Measurements from ENCODE around the gene GGT1.

DNA sequence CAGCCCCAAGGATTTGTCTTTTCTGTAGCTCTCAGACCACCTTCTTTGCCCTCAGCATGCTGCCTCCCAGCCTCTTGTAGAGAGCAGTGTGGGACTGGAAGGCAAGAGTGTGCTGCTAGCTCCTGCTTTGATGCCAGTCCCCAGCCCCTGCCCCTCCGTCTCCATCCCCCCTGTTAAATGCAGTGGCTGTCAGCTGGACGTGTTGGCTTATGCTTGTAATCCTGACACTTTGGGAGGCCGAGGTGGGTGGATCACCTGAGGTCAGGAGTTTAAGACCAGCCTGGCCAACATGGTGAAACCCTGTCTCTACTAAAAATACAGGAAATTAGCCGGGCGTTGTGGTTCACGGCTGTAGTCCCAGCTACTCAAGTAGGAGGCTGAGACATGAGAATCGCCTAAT is 31.7 kb upstream of the GGT1 start:
- TF ChIP-seq CTCF (conservative IDR thresholded peaks at IDR 0.05; ENCODE audit: low read length) (no peak), EZH2phosphoT487 (IDR thresholded peaks at IDR 0.05; ENCODE audit: borderline replicate concordance) (no peak)
